NB4 (cell line): ENCODE results near the gene PHYH.

Experiments
- MYC ChIP-seq: IDR thresholded peaks from 2 replicates; pipeline ENCODE4 v1.6.1; 2011; ENCODE audit warnings: low read depth, low read length
- POLR2A ChIP-seq: IDR thresholded peaks from 2 replicates; pipeline ENCODE4 v1.6.1; 2011; ENCODE audit warnings: mild to moderate bottlenecking; ENCODE audit not compliant: insufficient read length; ENCODE audit errors: extremely low read depth
- TF ChIP-seq, protein P1 (sequence below): IDR thresholded peaks from one replicate; pipeline ENCODE4 v1.5.1; 2012; ENCODE audit warnings: low read depth, low read length
- TF ChIP-seq, protein P2 (sequence below): IDR thresholded peaks from 2 replicates; pipeline ENCODE4 v1.6.1; 2011; ENCODE audit warnings: low read depth, low read length

DNA sequence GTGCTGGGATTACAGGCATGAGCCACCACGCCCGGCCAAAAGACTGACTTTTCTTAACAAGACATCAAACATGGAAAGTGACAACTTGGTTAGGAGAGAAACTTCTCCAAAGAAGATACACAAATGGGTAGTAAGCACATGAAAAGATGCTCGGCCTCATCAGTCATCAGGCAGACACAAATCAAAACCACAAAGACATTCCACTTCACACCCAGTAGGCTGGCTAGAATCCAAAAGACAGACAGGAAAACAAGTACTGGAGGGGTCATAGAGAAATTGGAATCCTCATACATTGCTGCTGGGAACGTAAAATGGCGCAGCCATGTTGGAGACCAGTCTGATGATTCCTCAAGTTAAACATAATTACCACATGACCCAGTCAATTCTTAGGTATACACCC, 31.8 kb upstream of the PHYH start:
- TF ChIP-seq POLR2A (no peak), MYC (no peak)
- TF ChIP-seq, protein P1, sequence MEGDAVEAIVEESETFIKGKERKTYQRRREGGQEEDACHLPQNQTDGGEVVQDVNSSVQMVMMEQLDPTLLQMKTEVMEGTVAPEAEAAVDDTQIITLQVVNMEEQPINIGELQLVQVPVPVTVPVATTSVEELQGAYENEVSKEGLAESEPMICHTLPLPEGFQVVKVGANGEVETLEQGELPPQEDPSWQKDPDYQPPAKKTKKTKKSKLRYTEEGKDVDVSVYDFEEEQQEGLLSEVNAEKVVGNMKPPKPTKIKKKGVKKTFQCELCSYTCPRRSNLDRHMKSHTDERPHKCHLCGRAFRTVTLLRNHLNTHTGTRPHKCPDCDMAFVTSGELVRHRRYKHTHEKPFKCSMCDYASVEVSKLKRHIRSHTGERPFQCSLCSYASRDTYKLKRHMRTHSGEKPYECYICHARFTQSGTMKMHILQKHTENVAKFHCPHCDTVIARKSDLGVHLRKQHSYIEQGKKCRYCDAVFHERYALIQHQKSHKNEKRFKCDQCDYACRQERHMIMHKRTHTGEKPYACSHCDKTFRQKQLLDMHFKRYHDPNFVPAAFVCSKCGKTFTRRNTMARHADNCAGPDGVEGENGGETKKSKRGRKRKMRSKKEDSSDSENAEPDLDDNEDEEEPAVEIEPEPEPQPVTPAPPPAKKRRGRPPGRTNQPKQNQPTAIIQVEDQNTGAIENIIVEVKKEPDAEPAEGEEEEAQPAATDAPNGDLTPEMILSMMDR: no peak
- TF ChIP-seq, protein P2, sequence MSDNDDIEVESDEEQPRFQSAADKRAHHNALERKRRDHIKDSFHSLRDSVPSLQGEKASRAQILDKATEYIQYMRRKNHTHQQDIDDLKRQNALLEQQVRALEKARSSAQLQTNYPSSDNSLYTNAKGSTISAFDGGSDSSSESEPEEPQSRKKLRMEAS: no peak
